ENCODE results near the gene MEF2B.
"Not testable (repeated sequence)": the region's sequence is repeated elsewhere in the genome, so short reads cannot be mapped to it uniquely, and the experiment has no call there.

- not testable (repeated sequence) for TF ChIP-seq EP300 (IDR thresholded peaks at IDR 0.05); CTCF (IDR thresholded peaks at IDR 0.05); POLR2A (IDR thresholded peaks at IDR 0.05; ENCODE audit: low read depth)
These were observed 21.6 kb downstream of the MEF2B start for GRCh38 chr19:19148504-19148903.
